Lower lobe of right lung (tissue), 2 donors: ENCODE data around the gene ADAMTSL1. TPM values are rescaled to one million over a fixed set of nuclear protein-coding genes. Genes with fewer than 3 reads are reported as not detected.
A peak's percentile ranks its signal among the peaks of the same experiment; 100 is the strongest.

ENCODE experiments used
- ATAC-seq, 2 donors: fragments of 200-7000 bp; cut with Tn5 transposase; one replicate each; pipeline ENCODE4 v1.9.1; 2020 to 2022; ENCODE audit warnings: mild to moderate bottlenecking in 2 of 2, moderate library complexity in 2 of 2
- DNase-seq: peaks from one replicate; pipeline ENCODE4 v3.0.0-alpha.2; 2020
- H3K27ac ChIP-seq: fragments of 200-600 bp; one replicate; pipeline ENCODE4 v1.8.0; 2022
- H3K27me3 ChIP-seq: fragments of 200-600 bp; one replicate; pipeline ENCODE4 v1.8.0; 2022; ENCODE audit warnings: low read depth
- H3K36me3 ChIP-seq: fragments of 200-600 bp; one replicate; pipeline ENCODE4 v1.8.0; 2022; ENCODE audit warnings: mild to moderate bottlenecking
- H3K4me1 ChIP-seq: fragments of 200-600 bp; one replicate; pipeline ENCODE4 v1.8.0; 2022
- H3K4me3 ChIP-seq: fragments of 200-600 bp; one replicate; pipeline ENCODE4 v1.8.0; 2022; ENCODE audit warnings: mild to moderate bottlenecking
- H3K9me3 ChIP-seq: fragments of 200-600 bp; one replicate; pipeline ENCODE4 v1.8.0; 2022
- CTCF ChIP-seq: fragments of 200-600 bp; IDR thresholded peaks from one replicate; pipeline ENCODE4 v1.8.0; 2022; ENCODE audit warnings: antibody characterized with exemption, mild to moderate bottlenecking
- intact Hi-C: fragments of 100-400 bp; cut with DNase I; formaldehyde crosslinking; loops from one replicate; pipeline ENCODE4 v1.11.0; 2022
- total RNA-seq: library from RNA; stranded (reverse); fragmentation: NEBNext Ultra II Directional; extraction: Animal tissue kit (Norgen Biotek cat#: 25700); gene quantifications from one replicate; pipeline ENCODE4 v1.2.1, GENCODE V29; 2021
- donor health status: DM: no; HTN: yes; CAD: no; lungs with severe emphysema.

Gene ADAMTSL1
- total RNA-seq, 1 donor from 2014 or later = 3.7 TPM

- intact Hi-C loops = no loop called here
- DNase-seq (no peak), ATAC-seq (peak; percentile 39 to 50)
- Histone ChIP-seq H3K9me3 (no peaks in the 10 kb centered on the region), H3K4me3 (no peak overlapping the region), H3K27ac (no peak overlapping the region), H3K36me3 (no peaks in the 10 kb centered on the region), H3K4me1 (peaks cover 8% of the 10 kb centered on the region), H3K27me3 (no peaks in the 10 kb centered on the region)
- TF ChIP-seq CTCF = no peak
Measured at GRCh38 chr9:18747595-18747994, 273.6 kb downstream of the ADAMTSL1 start.

- TF ChIP-seq CTCF = no peak
- Histone ChIP-seq H3K4me1 (peaks cover 8% of the 10 kb centered on the region), H3K36me3 (no peaks in the 10 kb centered on the region), H3K27ac (no peak overlapping the region), H3K27me3 (no peaks in the 10 kb centered on the region), H3K4me3 (no peak overlapping the region), H3K9me3 (no peaks in the 10 kb centered on the region)
- ATAC-seq (no peak), DNase-seq (no peak)
- intact Hi-C loops = no loop called here
Measured at GRCh38 chr9:18748251-18748701, 274.3 kb downstream of the ADAMTSL1 start.

- no peaks in the 10 kb centered on the region for H3K27me3 ChIP-seq
- no peak for TF ChIP-seq CTCF
- intact Hi-C loops = no loop called here
- no peak for DNase-seq
- no peak overlapping the region for H3K4me3 ChIP-seq
- H3K4me1 ChIP-seq = peaks cover 8% of the 10 kb centered on the region
- no peaks in the 10 kb centered on the region for H3K9me3 ChIP-seq
- ATAC-seq = no peak
- H3K27ac ChIP-seq = no peak overlapping the region
- H3K36me3 ChIP-seq = no peaks in the 10 kb centered on the region
Measured at GRCh38 chr9:18749711-18750110, 275.8 kb downstream of the ADAMTSL1 start.

DNA sequence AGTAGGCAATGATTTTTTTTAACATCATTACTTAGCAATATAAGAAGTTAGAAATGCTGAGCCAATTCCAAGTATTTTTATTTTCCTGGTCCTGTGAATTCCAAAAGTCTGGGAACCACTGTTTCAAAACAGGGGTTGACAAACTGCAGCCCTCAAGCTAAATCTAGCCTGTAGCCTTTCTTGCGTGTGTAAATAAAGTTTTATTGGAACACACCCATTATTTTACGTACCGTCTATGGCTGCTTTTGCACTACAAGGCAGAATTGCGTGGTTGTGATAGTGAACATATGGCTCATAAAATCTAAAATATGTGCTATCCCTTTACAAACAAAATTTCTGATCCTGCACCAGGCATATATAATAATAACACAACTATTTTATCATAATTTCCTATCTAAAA lies 280.0 kb downstream of the ADAMTSL1 start:
- H3K36me3 ChIP-seq = no peaks in the 10 kb centered on the region
- no peaks in the 10 kb centered on the region for H3K27me3 ChIP-seq
- DNase-seq = no peak
- intact Hi-C loops = no loop called here
- no peaks in the 10 kb centered on the region for H3K4me1 ChIP-seq
- H3K27ac ChIP-seq = no peak overlapping the region
- no peak for TF ChIP-seq CTCF
- no peak for ATAC-seq
- no peak overlapping the region for H3K4me3 ChIP-seq
- H3K9me3 ChIP-seq = no peaks in the 10 kb centered on the region

DNA sequence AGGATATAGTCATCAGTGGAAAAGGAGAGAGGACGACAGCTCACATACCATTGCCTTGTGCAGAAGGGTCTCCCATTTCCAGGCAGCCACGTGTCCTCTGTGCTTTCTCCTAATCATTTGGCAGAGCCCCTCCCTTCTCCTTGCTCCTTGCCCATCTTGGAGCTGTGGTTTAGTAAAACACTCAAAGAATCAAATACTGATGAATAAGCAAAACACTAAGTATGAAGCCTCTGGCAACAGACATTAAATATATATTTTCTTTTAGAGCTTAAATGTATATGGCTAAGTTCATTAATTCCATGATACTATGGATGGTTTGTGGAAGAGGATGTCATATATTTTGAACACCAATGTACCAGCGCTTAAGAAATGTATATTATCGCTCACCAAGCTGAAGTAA lies 280.6 kb downstream of the ADAMTSL1 start:
- H3K36me3 ChIP-seq = no peaks in the 10 kb centered on the region
- DNase-seq (no peak), ATAC-seq (no peak)
- intact Hi-C loops = no loop called here
- no peaks in the 10 kb centered on the region for H3K9me3 ChIP-seq
- no peak overlapping the region for H3K27ac ChIP-seq
- no peak overlapping the region for H3K4me3 ChIP-seq
- TF ChIP-seq CTCF = no peak
- H3K27me3 ChIP-seq = no peaks in the 10 kb centered on the region
- no peaks in the 10 kb centered on the region for H3K4me1 ChIP-seq

GRCh38 chr9:18755263-18755662 lies 281.3 kb downstream of the ADAMTSL1 start:
- intact Hi-C loops = no loop called here
- no peak for ATAC-seq
- no peak overlapping the region for H3K27ac ChIP-seq

More at GRCh38 chr9:18755263-18755662, 281.3 kb downstream of the ADAMTSL1 start:
- TF ChIP-seq CTCF = no peak
- DNase-seq = no peak
- no peaks in the 10 kb centered on the region for H3K9me3 ChIP-seq
- no peaks in the 10 kb centered on the region for H3K4me1 ChIP-seq
- H3K4me3 ChIP-seq = no peak overlapping the region
- H3K27me3 ChIP-seq = no peaks in the 10 kb centered on the region
- no peaks in the 10 kb centered on the region for H3K36me3 ChIP-seq
